ENCODE results near the gene LDLRAP1.
"Not testable (repeated sequence)": the region's sequence is repeated elsewhere in the genome, so short reads cannot be mapped to it uniquely, and the experiment has no call there.

LDLRAP1 gene

GRCh38 chr1:25579292-25580252, 36.2 kb downstream of the LDLRAP1 start:
- no peak for DNase-seq

DNA sequence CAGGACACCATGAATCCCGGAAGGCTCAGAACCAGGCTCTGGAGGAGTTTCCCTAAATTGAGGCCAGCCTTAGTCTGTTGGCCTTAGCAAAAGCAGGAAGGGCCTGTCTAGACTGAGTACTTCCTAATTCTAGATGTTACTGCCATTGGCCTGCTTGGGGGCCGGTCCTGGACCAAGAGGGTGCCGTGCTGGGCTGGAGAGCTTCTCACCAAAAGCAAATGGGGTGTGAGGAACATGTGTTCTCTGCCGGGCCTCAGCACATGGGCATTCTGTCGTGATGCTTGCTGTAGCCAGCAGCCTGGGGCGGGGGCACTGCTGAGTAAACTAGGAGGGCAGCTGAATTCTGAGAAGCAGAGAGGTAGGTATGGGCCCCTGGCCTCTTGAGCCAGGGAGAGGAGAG, 37.5 kb downstream of the LDLRAP1 start:
- no peak for DNase-seq

DNA sequence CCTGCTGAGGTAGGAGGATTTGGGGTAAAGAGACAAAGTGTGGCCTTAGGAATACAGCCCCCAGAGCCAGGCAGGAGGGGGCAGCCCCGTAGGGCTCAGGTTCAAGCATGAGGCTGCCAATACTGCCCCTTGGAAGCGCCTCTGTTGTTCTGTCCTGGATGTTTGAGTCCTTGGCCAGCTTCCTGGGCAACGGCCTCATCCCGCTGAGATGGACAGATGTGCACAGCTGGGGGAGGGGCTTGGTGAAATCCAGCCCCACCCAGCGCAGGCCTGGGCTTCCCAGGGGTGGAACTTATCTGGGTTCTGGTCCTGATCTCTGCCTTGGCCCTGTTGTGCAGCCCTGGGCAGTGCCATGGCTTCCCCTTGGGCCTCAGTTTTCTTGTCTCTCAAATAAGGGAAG, 38.4 kb downstream of the LDLRAP1 start:
- DNase-seq, result no peak

DNA sequence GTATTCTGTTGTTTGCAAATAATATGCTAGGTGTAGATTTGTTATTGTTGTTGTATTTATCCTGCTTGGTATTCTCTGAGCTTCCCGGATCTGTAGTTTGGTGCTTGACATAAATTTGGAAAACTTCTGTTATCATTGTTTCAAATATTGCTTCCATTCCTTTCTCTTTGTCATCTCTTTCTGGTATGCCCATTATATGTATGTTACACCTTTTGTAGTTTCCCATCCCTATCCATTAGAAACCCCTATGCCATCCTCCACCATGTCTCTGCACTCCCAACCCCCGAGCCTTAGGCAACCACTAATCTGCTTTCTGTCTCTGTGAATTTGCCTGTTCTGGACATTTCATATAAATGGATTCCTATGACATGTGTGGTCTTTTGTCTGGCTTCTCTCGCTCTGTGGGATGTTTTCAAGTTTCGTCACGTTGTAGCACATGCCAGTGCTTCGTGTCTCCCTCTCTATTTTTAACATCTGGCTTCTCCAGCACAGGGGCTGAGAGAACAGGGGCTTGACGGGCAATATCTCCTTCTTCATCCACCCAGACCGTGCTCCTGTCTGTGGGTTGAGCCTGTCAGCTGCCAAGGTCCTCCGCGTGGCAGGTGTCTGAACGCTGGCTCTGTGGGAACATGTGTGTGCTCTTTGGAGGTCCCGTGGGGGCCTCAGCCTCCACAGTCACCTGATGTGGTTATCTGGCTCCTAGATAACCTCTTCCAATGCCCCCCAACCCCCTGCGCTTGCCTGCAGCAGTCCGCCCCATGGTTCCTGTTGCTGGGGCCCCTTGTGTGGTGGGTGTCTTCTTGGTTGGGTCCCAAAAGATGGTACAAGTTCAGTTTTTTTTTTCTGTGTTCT, 40.3 kb downstream of the LDLRAP1 start:
- no peak for DNase-seq

DNA sequence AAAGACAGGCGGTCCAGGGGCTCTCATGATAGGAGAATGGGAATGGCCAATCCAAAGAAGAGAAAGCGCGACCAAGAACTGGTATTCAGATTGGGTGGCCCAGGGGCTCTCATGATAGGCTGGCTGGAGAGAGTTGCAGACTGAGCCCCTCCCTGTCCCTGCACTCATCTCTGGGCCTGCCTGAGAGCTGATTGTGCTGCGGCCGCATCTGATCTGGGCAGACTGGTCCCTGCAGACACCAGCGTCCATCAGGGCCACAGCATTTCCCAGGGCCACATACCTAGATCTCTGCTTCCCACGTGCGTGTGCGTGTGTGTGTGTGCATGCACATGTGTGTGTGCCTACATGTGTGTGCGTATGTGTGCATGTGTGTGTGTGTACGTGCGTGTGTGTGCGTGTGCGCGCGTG, 42.8 kb downstream of the LDLRAP1 start:
- no peak for DNase-seq

DNA sequence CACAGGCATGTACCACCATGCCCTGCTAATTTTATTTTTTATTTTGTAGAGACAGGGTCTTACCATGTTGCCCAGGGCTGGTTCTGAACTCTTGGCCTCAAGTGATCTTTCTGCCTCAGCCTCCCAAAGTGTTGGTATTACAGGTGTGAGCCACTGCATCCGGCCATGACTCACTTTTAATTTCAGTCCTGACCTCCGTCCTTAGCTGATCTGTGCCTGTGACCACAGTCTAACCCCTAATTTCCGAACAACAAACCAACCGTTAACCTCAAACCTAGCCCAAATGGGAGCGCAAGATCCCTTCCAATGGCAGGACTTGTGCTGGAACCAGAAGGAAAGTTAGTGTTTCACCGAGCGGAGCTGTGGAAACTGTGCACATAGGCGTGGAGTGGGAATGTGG, 43.9 kb downstream of the LDLRAP1 start:
- DNase-seq, result no peak

DNA sequence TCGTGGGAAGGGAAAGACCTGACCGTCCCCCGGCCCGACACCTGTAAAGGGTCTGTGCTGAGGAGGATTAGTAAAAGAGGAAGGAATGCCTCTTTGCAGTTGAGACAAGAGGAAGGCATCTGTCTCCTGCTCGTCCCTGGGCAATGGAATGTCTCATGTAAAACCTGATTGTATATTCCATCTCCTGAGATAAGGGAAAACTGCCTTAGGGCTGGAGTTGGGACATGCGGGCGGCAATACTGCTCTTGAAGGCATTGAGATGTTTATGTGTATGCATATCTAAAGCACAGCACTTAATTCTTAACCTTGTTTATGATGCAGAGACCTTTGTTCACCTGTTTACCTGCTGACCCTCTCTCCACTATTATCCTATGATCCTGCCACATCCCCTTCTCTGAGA, 44.8 kb downstream of the LDLRAP1 start:
- not testable (repeated sequence) for DNase-seq

DNA sequence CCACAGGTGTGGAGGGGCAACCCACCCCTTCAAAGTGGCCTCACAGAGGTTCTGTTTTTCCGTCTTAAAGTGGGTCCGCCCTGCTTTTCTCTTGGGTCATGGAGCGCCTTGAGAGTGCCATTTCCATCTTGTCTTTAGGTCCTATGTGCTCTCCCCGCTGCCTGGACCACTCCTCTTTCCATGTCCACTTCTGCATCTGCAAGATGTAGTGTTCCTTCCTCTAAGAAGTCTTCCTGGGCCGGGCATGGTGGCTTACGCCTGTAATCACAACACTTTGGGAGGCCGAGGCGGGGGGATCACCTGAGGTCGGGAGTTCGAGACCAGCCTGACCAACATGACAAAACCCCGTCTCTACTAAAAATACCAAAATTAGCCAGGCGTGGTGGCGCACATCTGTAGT, 45.4 kb downstream of the LDLRAP1 start:
- DNase-seq, result not testable (repeated sequence)

- DNase-seq, result no peak
These were observed 46.9 kb downstream of the LDLRAP1 start for GRCh38 chr1:25590096-25590824.

DNA sequence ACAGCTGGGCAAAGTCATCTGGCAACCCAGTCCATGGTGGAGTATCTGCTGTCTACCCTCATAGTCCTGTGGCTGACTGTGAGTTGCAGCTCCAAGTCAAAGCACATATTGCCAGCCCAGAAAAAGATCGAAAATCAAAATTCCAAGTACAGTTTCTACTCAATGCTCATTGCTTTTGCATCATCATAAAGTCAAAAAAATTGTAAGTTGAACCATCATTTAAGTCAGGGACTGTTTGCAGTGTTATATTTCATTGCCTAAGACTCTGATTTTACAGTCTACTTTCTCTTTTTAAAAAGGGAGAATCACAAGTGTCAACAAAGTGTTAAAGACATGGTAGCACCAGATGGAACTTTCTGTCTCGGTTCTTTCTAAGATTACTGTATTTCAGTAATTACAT, 50.5 kb downstream of the LDLRAP1 start:
- no peak for DNase-seq

GRCh38 chr1:25594971-25595370, 51.6 kb downstream of the LDLRAP1 start:
- DNase-seq, result no peak

DNA sequence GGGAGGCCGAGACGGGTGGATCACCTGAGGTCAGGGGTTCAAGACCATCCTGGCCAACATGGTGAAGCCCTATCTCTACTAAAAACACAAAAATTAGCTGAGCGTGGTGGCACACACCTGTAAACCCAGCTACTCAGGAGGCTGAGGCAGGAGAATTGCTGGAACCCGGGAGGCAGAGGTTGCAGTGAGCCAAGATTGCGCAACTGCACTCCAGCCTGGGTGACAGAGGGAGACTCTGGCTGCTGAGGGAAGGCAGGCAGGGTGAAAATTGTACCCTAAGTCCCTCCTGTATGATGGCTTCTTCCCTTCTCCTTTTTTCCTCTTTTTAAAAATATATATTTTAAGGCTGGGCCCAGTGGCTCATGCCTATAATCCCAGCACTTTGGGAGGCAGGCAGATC, 53.2 kb downstream of the LDLRAP1 start:
- not testable (repeated sequence) for DNase-seq

GRCh38 chr1:25598879-25599278, 55.5 kb downstream of the LDLRAP1 start:
- DNase-seq, result no peak

DNA sequence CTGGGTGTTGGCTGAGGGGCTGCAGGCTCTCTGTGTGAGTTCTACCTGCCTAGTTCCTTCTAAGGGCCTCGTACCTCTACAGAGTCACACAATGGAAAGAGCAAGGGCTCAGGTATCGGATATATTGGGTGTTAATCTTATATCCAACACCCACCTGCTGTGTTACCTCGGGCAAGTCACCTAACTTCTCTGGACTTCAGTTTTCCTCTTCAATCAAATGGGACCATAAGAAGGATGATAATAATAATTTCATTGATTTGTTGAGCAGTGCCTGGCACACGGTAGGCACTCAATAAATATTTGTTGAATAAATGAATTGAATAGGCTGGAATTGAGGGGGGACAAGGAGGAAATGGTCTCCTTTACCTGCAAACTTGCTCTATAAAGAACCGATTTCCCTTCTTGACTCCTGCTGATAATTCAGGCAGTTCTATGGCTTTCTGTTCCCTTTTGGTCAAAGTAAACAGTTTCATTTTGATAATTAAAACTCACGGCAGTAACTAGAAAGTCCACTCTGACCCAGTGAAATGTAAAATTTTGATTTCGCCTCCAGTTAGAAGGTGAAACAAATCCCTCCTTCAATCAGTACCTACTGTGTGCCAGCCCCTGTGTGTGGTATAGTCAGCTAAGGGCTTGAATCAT, 56.7 kb downstream of the LDLRAP1 start:
- DNase-seq, result no peak

DNA sequence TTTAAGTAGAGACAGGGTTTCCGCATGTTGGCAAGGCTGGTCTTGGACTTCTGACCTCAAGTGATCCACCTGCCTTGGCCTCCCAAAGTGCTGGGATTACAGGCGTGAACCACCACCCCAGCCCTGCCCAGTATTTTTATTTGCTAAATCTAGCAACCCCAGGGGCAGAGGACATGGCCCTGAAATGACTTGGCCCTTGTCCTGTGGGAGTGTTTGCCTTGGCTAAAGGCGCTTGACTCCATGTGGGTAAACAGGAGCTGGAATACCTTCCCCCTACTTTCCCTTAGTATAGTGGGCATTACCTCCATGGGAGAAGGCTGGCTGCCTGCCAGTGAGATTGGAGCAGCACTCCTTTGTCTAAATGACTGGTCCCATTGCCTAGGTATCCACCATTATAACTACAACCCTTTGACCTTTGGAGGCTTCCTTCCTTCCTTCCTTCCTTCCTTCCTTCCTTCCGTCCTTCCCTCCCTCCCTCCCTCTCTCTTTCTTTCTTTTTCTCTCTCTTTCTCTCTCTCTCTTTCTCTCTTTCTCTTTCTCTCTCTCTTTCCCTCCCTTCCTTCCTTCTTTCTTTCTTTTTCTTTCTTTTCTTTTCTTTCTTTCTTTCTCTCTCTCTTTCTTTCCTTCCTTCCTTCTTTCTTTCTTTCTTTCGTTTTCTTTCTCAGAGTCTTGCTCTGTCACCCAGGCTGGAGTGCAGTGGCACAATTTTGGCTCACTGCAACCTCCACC, 57.7 kb downstream of the LDLRAP1 start:
- DNase-seq, result peak; percentile 11

DNA sequence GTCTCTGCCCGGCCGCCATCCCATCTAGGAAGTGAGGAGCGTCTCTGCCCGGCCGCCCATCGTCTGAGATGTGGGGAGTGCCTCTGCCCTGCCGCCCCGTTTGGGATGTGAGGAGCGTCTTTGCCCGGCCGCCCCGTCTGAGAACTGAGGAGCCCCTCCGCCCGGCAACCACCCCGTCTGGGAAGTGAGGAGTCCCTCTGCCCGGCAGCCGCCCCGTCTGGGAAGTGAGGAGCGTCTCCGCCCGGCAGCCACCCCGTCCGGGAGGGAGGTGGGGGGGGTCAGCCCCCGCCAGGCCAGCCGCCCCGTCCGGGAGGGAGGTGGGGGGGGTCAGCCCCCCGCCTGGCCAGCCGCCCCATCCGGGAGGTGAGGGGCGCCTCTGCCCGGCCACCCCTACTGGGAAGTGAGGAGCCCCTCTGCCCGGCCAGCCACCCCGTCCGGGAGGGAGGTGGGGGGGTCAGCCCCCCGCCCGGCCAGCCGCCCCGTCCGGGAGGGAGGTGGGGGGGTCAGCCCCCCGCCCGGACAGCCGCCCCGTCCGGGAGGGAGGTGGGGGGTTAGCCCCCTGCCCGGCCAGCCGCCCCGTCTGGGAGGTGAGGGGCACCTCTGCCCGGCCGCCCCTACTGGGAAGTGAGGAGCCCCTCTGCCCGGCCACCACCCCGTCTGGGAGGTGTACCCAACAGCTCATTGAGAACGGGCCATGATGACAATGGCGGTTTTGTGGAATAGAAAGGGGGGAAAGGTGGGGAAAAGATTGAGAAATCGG, 60.6 kb downstream of the LDLRAP1 start:
- not testable (repeated sequence) for DNase-seq

GRCh38 chr1:25607123-25607522, 63.7 kb downstream of the LDLRAP1 start:
- no peak for DNase-seq

GRCh38 chr1:25608488-25609178, 65.2 kb downstream of the LDLRAP1 start:
- DNase-seq, result peak; percentile 72

- no peak for DNase-seq
These were observed 66.5 kb downstream of the LDLRAP1 start for GRCh38 chr1:25609921-25610320.
